Activated T-cell treated with anti-CD3 and anti-CD28 coated beads for 4 hours (primary cell): ENCODE measurements around the gene HAT1.
"Not testable (repeated sequence)": the region's sequence is repeated elsewhere in the genome, so short reads cannot be mapped to it uniquely, and the experiment has no call there.

Experiments used
- DNase-seq: peaks from one replicate; pipeline ENCODE4 v3.0.0-alpha.2; 2020

The HAT1 gene

GRCh38 chr2:171923206-171923605, 945 bp downstream of the HAT1 start:
- no peak for DNase-seq

- no peak for DNase-seq
These were observed 2.1 kb downstream of the HAT1 start for GRCh38 chr2:171924170-171924942.

- no peak for DNase-seq
These were observed 8.1 kb downstream of the HAT1 start for GRCh38 chr2:171930385-171930784.

- DNase-seq: no peak
These were observed 16.9 kb downstream of the HAT1 start for GRCh38 chr2:171939058-171939742.

- DNase-seq: no peak
These were observed 17.4 kb downstream of the HAT1 start for GRCh38 chr2:171939743-171940071.

- no peak for DNase-seq
These were observed 19.0 kb downstream of the HAT1 start for GRCh38 chr2:171941316-171941699.

GRCh38 chr2:171943869-171944268, 21.6 kb downstream of the HAT1 start:
- no peak for DNase-seq

- no peak for DNase-seq
These were observed 30.0 kb downstream of the HAT1 start for GRCh38 chr2:171952276-171952675.

- no peak for DNase-seq
These were observed 30.5 kb downstream of the HAT1 start for GRCh38 chr2:171952748-171953147.

- DNase-seq: no peak
These were observed 34.0 kb downstream of the HAT1 start for GRCh38 chr2:171956135-171956825.

GRCh38 chr2:171957061-171957460, 34.8 kb downstream of the HAT1 start:
- no peak for DNase-seq

GRCh38 chr2:171958475-171958874, 36.2 kb downstream of the HAT1 start:
- no peak for DNase-seq

- DNase-seq: no peak
These were observed 37.7 kb downstream of the HAT1 start for GRCh38 chr2:171959998-171960397.

- DNase-seq: no peak
These were observed 38.3 kb downstream of the HAT1 start for GRCh38 chr2:171960570-171960969.

GRCh38 chr2:171963198-171963597, 40.9 kb downstream of the HAT1 start:
- DNase-seq: no peak

- no peak for DNase-seq
These were observed 42.0 kb downstream of the HAT1 start for GRCh38 chr2:171964308-171964707.

- DNase-seq: no peak
These were observed 43.0 kb downstream of the HAT1 start for GRCh38 chr2:171965238-171965637.

- DNase-seq: no peak
These were observed 43.4 kb downstream of the HAT1 start for GRCh38 chr2:171965661-171966060.

- no peak for DNase-seq
These were observed 44.0 kb downstream of the HAT1 start for GRCh38 chr2:171966235-171966634.

GRCh38 chr2:171966688-171967087, 44.4 kb downstream of the HAT1 start:
- no peak for DNase-seq

GRCh38 chr2:171968509-171968908, 46.2 kb downstream of the HAT1 start:
- no peak for DNase-seq

GRCh38 chr2:171972329-171972982, 50.2 kb downstream of the HAT1 start:
- DNase-seq: no peak

GRCh38 chr2:171979103-171979502, 56.8 kb downstream of the HAT1 start:
- no peak for DNase-seq

GRCh38 chr2:171983924-171984323, 61.7 kb downstream of the HAT1 start:
- DNase-seq: not testable (repeated sequence)
